B cell (primary cell): ENCODE results near the gene MID1IP1. TPM values are rescaled to one million over a fixed set of nuclear protein-coding genes. Genes with fewer than 3 reads are reported as not detected.

Experiments used
- ATAC-seq: fragments of 200-7000 bp; cut with Tn5 transposase; one replicate; pipeline ENCODE4 v1.10.0; 2021; ENCODE audit warnings: low read depth, mild to moderate bottlenecking, moderate number of reproducible peaks, moderate library complexity
- CTCF ChIA-PET: fragments of 350-600 bp; sonication (Branson Sonifier 250); formaldehyde crosslinking; loops from one replicate; lab custom pipeline; 2021; ENCODE audit warnings: antibody characterized with exemption, inconsistent platforms; lab: Charles Lee
- POLR2A ChIA-PET: fragments of 350-600 bp; sonication (Branson Sonifier 250); formaldehyde crosslinking; loops from one replicate; lab custom pipeline; 2021; ENCODE audit warnings: antibody characterized with exemption; lab: Charles Lee
- DNase-seq: peaks from one replicate; pipeline ENCODE4 v3.0.0; 2013
- H2AFZ ChIP-seq: 2 replicates; pipeline ENCODE4 v1.6.1; 2012; ENCODE audit warnings: mild to moderate bottlenecking, low read depth, low read length; ENCODE audit not compliant: insufficient read depth, poor library complexity, severe bottlenecking
- H3K27ac ChIP-seq, 2 donors: 1 replicate in 1 of 2; 2 replicates in 1 of 2; pipeline ENCODE4 v1.5.1; 2012 to 2013; ENCODE audit warnings: low read length in 2 of 2, mild to moderate bottlenecking in 2 of 2, moderate library complexity in 1 of 2
- H3K27me3 ChIP-seq, 4 experiments: fragments of 200-600 bp in 1 of 4; sonication (generic) in 1 of 4; replicated peaks in 1 of 4; 1 replicate in 2 of 4; 2 replicates in 2 of 4; pipeline versions ENCODE4 v1.6.1 to v1.7.0; 2013 to 2016; ENCODE audit warnings: low read length in 3 of 4, mild to moderate bottlenecking in 2 of 4, mixed read lengths in 1 of 4, moderate library complexity in 1 of 4; ENCODE audit not compliant: insufficient read depth in 4 of 4, control insufficient read depth in 3 of 4; ENCODE audit errors: control extremely low read depth in 1 of 4
- H3K36me3 ChIP-seq, 2 experiments: replicated peaks in 1 of 2; 1 replicate in 1 of 2; 2 replicates in 1 of 2; pipeline versions ENCODE4 v1.6.1 to v1.7.1; 2013; ENCODE audit warnings: low read length in 1 of 2; ENCODE audit not compliant: insufficient read depth in 2 of 2, control insufficient read depth in 1 of 2; ENCODE audit errors: control extremely low read depth in 1 of 2, extremely low read depth in 1 of 2
- H3K4me1 ChIP-seq, 2 donors: fragments of 200-600 bp in 1 of 2; sonication (generic) in 1 of 2; 1 replicate in 1 of 2; 2 replicates in 1 of 2; pipeline versions ENCODE4 v1.5.1 to v1.6.1; 2013 to 2017; ENCODE audit warnings: low read length in 2 of 2; ENCODE audit not compliant: control insufficient read depth in 2 of 2, insufficient read depth in 2 of 2
- H3K4me2 ChIP-seq: replicated peaks from 2 replicates; pipeline ENCODE3; 2012; ENCODE audit warnings: mild to moderate bottlenecking, low read depth, low read length; ENCODE audit not compliant: poor library complexity, severe bottlenecking
- H3K4me3 ChIP-seq, 5 experiments: fragments of 200-600 bp in 1 of 5; sonication (generic) in 1 of 5; 1 replicate in 3 of 5; 2 replicates in 2 of 5; pipeline versions ENCODE4 v1.5.1 to v1.7.0; 2011 to 2016; ENCODE audit warnings: low read length in 4 of 5, mild to moderate bottlenecking in 4 of 5, low read depth in 2 of 5, control low read depth in 1 of 5, moderate library complexity in 1 of 5; ENCODE audit not compliant: insufficient read depth in 1 of 5; ENCODE audit errors: control extremely low read depth in 1 of 5, extremely low read depth in 1 of 5
- H3K79me2 ChIP-seq: fragments of 200-600 bp; sonication (generic); one replicate; pipeline ENCODE4 v1.6.0; 2016; ENCODE audit warnings: low read length; ENCODE audit not compliant: control insufficient read depth, insufficient read depth
- H3K9ac ChIP-seq: fragments of 200-600 bp; sonication (generic); 2 replicates; pipeline ENCODE4 v1.6.1; 2017; ENCODE audit warnings: mild to moderate bottlenecking, low read length, moderate library complexity
- H3K9me3 ChIP-seq, 3 donors: one replicate each; pipeline versions ENCODE4 v1.6.1 to v1.7.1; 2013; ENCODE audit warnings: low read length in 2 of 3; ENCODE audit not compliant: control insufficient read depth in 2 of 3, insufficient read depth in 1 of 3; ENCODE audit errors: control extremely low read depth in 1 of 3
- H4K20me1 ChIP-seq: 2 replicates; pipeline ENCODE4 v1.6.0; 2012; ENCODE audit warnings: mild to moderate bottlenecking, low read length; ENCODE audit not compliant: insufficient read depth, control insufficient read depth, poor library complexity, severe bottlenecking
- H3K27ac Mint-ChIP-seq: one replicate; pipeline ENCODE4 v1.8.0; 2021; ENCODE audit warnings: mixed read lengths
- H3K27me3 Mint-ChIP-seq: one replicate; pipeline ENCODE4 v1.8.0; 2021; ENCODE audit warnings: mixed read lengths
- H3K4me1 Mint-ChIP-seq: one replicate; pipeline ENCODE4 v1.8.0; 2021; ENCODE audit warnings: mixed read lengths
- H3K4me3 Mint-ChIP-seq: one replicate; pipeline ENCODE4 v1.8.0; 2021; ENCODE audit warnings: mixed read lengths
- H3K9me3 Mint-ChIP-seq: one replicate; pipeline ENCODE4 v1.8.0; 2022; ENCODE audit warnings: mixed read lengths; ENCODE audit not compliant: insufficient read depth
- CTCF ChIP-seq: fragments of 200-600 bp; IDR thresholded peaks from one replicate; pipeline ENCODE4 v1.8.0; 2022; ENCODE audit warnings: antibody characterized with exemption, mild to moderate bottlenecking
- WGBS: methylation state at CpG from one replicate; pipeline ENCODE4 v1.1.5; 2013; ENCODE audit warnings: missing lambda C conversion rate; ENCODE audit not compliant: insufficient coverage; 5-methylcytosine and 5-hydroxymethylcytosine counted together
- intact Hi-C: fragments of 100-400 bp; cut with micrococcal nuclease; formaldehyde crosslinking; loops from one replicate; pipeline ENCODE4 v1.10.0; 2022
- polyA plus RNA-seq: library from polyadenylated mRNA; depleted of rRNA; stranded (reverse); fragments of >200 nt; gene quantifications from 2 replicates; pipeline ENCODE4 v1.2.3, GENCODE V29; 2012
- total RNA-seq, 2 donors: library from RNA; stranded (reverse); fragments of 120-200 nt in 1 of 2; gene quantifications; 1 replicate in 1 of 2; 2 replicates in 1 of 2; pipeline versions ENCODE4 v1.2.3 to v1.2.4, GENCODE V29; 2013 to 2022

MID1IP1 gene
- total and polyA plus RNA-seq, 2 donors (not counting 1 experiment from before 2014, with no cell fraction given): 28.2 to 46.2 TPM

GRCh38 chrX:38754818-38755718, 46.2 kb upstream of the MID1IP1 start:
- no peak overlapping the region for H3K4me3 Mint-ChIP-seq

More at GRCh38 chrX:38754818-38755718, 46.2 kb upstream of the MID1IP1 start:
- H3K4me2 ChIP-seq: no peak overlapping the region
- H3K9me3 Mint-ChIP-seq: no peaks in the 10 kb centered on the region
- H3K27ac Mint-ChIP-seq: no peak overlapping the region
- no peak overlapping the region for H3K27ac ChIP-seq
- H4K20me1 ChIP-seq: no peaks in the 10 kb centered on the region
- POLR2A ChIA-PET: no interaction called here
- H3K27me3 Mint-ChIP-seq: peaks cover 9% of the 10 kb centered on the region
- no peak overlapping the region for H3K9ac ChIP-seq
- intact Hi-C loops: loop anchor here (1.0 to 5.0 kb wide), 3 partner anchors 232 to 488 kb away; no protein-coding TSS in a partner anchor
- H3K79me2 ChIP-seq: no peaks in the 10 kb centered on the region
- CTCF ChIA-PET: interaction anchor here (0.7 to 1.8 kb wide), 7 partner anchors 229 to 1506 kb away, joined by 3 to 8 read pairs (median 3); no protein-coding TSS in a partner anchor
- no peak for TF ChIP-seq CTCF
- no peak overlapping the region for H3K4me3 ChIP-seq
- no peaks in the 10 kb centered on the region for H3K36me3 ChIP-seq
- DNase-seq: no peak
- H3K9me3 ChIP-seq: no peaks in the 10 kb centered on the region
- no peak overlapping the region for H2AFZ ChIP-seq
- no peak for ATAC-seq
- no peaks in the 10 kb centered on the region for H3K4me1 Mint-ChIP-seq
- H3K4me1 ChIP-seq: no peaks in the 10 kb centered on the region
- WGBS: 93% methylated on average over 5 of the region's 7 CpGs
- H3K27me3 ChIP-seq: no peaks in the 10 kb centered on the region
